NCI-H146 treated with DMSO at 0.1 percent for 48 hours (cell line): ENCODE data around the gene SPX.

Experiments used
- DNase-seq: peaks from one replicate; lab custom pipeline; 2025; ENCODE audit not compliant: unreplicated experiment; lab: John Stamatoyannopoulos, UW

Gene SPX

DNA sequence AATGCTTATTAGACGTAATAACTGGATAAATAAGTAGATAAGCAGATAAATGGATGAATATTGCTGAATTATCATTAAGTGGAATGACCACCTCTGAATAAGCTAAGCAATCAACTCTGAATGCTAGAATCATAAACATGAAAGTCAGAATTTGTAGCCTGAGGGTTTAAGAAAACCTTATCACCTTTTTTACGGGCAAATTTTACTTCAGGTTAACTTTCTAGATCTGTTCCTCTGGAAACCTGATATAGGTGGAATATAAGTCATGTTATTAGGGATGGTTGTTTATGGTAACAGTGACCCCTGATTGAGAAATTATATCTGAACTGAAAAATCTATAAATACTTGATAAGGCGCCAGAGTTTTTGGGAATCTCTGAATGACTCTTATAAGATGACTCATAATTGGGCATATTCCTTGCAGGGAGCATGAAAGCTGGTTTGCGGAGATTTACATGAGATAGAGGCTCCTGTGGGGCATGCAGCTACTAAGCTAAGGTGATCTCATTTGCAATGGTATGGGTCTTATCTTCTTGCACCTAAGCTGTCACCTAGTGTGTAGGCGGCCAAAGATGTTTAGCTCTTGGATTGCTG, 12.1 kb downstream of the SPX start:
- no peak for DNase-seq

DNA sequence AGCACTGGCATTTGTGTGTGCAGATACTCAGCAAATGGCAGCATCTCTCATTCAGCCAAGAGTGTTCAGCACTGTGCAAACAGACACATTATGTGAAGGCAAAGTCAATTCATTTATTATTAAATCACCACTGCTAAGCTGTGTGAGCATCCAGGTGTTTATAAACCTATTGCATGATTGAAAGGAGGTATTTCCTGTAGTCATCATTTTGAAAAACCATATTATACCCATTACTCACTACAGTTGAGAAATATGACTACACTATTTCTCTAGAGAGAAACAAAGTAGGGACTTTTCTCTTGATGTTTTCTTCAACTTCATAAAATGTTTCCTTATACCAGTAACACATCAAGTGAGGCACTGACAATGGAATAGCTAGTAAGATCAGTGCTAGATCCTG, 13.7 kb downstream of the SPX start:
- peak; percentile 60 for DNase-seq

DNA sequence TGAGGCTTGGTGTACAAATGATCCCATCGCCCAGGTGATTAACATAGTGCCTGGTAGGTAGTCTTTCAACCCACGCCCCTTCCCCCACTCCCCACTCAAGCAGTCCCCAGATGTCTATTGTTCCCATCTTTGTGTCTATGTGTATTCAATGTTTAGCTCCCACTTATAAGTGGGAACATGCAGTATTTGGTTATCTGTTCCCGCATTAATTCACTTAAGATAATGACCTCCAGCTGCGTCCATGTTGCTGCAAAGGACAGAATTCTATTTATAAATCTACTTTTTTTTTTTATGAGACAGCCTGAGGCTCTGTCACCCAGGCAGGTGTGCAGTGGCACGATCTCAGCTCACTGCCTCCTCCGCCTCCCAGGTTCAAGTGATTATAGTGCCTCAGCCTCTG, 15.7 kb downstream of the SPX start:
- DNase-seq = peak; percentile 97

DNA sequence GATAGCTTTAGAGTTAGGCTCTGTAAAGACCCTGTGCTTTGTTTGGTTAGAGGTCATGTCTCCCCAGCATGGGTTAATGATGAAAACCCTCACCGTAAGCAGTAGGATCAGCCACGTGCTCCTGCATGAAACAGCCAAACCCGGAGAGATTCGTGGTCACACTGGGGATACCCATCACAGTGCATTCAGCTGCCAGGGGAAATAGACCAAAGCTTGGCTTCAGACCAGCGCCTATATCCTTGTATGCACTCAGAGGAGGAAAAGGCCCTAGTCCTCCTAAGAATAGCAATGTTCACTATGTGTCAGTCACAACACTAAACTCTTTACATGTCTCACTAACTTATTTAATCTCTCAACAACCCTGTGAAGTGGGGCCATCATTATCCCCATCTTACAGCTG, 16.3 kb downstream of the SPX start:
- DNase-seq = no peak

DNA sequence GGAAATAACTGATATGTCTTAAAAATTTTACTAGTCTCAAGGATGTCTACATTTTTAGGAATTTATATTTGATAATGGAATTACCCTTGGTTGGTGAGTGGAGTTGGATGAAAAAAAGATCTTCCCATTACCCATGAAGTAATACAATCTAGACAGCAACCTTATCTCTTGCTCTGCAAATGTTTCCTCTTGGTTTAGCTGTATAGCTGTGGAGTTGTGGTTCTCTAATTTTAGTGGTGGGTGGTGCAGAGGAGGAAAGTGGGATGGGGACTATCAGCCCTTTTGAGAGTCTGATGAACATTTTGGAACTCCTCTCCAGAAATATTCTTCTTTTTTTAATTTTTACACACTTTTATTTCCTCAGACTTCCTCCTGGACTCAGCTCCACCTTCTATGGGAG, 17.1 kb downstream of the SPX start:
- DNase-seq = no peak

DNA sequence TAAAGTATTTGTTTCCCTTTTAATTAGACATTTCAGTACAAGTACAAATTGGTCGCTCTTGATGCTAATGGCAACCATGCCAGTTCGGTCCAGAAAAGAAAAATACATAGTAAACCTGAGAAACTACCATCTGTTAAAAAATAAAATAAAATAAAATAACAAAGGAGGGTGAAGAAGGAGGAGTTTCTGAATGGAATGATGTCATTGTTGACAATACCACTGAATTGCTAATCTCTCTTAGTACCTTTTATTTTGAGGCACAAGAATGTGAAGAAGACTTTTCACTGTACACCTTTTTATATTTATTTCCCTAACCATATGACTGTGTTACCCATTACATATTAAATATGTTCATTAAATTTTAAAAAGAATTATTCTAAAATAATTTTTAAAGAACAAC, 19.5 kb downstream of the SPX start:
- DNase-seq = no peak

DNA sequence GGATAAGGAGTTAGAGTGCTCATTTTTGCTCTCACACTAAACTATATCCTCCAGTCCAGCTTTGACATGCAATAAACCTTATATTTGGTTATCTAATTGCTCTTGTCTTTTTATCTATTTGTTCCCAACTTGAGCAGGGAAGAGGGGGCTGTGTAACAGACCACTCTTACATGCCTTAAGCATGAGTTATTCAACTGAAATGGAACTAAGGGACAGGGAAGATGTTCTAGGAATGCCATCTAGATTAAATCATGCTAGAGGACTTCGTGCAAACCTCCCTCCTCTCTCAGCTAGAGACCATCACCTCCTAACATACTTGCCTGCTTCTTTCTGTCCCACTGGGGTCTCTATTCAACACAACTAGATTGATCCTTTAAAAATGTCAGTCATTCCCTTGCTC, 20.6 kb downstream of the SPX start:
- no peak for DNase-seq

DNA sequence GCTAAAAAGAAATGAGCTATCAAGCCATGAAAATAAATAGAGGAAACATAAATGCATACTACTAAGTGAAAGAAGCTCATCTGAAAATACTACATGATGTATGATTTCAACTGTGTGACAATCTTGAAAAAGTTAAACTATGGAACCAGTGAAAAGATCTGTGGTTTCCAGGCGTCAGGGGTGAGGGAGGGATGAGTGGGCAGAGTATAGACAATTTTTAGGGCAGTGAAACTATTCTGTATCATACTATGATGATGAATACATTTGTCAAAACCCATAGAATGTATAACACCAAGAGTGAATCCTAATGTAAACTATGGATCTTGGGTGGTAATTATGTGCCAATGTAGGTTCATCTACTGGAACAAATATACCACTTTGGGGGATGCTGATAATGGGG, 21.3 kb downstream of the SPX start:
- no peak for DNase-seq

DNA sequence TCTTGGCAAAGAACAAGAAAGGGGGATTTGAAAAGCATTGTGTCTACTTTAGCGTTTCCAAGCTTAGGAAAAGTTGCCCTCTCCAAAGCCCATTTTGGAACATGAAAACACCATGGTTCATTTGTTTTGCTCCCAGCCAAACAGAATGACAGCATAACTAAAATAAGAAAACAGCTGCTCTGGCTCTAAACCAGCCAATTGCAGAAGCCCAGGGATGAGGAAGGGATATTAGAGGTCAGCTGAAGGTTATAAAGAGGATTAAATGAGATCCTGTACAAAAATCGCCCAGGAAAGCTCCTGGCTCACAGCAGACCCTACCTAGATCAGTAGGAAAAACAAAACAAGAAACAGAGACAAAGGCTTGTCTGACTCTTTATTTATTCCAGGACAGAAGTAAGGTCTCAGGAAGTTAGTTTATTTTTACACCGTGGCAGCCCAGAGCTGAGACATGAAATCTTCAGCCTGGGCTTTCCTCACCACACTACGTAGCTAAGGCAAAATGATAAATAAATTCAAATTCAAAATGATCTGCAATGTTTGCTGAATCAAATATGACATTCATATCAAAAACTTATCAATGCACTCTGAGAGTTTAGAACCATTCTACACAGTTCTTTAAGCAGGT, 25.9 kb downstream of the SPX start:
- no peak for DNase-seq

DNA sequence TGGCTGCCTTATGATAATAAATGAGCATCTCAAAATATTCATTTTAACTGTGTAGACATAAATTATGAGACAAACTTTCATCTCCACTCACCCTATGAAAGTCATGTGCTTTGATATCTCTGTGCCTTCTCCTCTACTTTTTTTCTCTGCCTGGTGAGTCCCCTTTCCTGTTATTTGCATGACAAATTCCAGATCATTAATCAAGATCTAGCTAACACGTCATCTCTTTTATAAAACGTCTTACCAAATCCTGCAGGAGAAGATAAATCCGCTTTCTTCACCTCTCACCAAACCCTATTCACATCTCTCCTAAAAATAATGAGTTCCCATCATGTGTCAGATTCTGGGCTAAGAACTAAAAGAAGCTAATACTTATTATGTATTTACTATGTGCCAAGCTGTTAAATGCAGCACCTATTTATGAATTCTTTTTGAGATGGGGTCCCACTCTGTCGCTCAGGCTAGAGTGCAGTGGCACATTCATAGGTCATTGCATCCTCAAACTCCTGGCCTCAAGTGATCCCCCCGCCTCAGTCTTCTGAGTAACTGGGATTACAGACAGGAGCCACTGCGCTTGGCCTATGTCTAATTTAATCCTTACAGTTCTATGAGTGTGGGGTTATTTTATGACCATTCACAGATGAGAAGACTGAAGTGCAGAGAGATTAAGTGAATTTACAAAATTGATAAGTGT, 26.7 kb downstream of the SPX start:
- DNase-seq = no peak

DNA sequence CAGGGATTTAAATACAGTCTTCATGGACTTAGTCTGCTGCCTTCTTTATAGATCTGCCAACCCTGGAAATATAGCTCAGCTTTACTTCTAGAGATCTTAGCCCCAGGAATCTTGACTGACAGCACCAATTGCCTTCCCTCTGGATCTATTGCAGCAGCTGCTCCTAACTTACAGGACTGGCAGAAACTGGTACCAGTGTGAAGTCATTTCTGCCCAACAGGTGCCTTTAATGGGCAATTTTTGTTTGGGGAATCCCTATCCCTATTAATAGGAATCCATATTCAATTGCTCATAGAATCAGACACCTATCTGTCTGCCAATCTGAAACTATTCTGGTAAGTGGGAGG, 27.2 kb downstream of the SPX start:
- no peak for DNase-seq

DNA sequence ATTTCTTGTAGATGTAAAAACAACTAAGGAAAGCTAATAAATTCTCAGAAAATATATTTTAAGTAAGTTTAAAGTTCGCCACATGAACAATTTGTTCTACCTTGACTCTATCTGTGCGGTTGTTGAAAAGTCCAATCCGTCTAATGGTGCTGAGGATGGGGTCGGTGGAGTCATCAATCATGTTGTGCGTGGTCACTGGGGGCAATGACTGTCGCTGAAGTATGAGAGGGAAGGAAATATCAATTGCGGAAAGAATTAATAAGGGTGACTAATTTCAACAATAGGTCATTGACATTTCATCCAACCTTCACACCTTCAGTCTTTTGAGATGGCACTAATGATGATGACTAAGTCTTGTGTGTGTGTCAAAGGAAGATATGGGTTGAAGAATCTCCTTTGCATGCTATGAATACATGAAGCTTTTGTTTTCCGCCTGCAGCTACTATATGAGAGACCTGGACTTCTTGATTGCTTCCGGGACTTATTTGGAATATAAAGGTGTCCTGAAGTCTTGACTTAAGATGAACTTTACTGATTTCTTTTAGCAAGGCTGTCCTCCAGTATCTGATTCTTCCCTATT, 32.1 kb downstream of the SPX start:
- DNase-seq = no peak

DNA sequence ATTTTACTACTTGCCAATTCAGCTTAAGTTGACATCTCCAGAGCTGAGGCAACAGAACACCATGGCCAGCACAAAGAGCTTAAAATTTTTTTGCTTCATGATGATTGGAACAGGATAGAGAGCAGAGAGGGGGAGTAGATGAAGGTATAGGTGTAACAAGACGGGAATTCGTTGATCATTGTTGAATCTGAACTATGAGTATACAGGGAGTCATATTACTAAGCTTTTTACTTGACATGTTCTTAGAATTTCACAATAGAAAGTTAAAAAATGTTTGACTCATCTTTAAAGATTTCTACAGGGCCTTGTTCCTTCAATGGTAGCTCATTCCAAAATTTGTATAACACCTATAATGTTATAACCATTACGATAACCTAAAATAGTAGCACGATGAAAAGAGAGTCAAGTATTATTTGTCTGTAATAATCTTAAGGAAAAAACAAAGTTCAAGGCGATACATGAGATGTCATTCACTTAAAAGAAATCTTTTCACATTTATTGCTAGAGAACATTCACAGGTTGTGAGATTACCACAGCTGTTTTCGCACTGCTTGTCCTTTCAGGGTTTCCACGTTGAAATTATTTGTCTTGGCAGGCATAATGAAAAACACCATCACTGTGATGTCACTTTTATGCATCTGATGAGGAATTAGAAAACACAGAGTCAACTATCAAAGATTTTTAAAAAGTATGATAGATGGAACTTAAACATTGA, 33.9 kb downstream of the SPX start:
- DNase-seq = no peak

DNA sequence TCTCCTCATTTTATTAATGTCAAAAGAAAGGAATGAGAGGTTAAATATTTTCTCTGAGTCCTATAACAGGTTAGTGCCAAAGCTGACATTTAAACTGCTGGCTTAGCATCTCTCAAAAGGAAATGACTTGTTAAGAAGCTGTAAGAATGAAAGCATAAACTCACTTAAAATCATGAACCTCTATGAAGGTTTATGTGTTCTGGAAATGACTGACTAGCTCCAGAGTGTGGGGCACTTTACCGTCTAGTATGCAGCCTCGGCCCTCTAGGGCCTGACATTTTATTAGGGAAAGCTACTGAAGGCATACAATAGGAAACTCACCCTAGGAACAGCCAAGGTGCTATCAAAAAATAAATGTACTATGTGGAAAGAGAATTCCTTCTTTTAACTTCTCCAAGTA, 35.1 kb downstream of the SPX start:
- DNase-seq = no peak

DNA sequence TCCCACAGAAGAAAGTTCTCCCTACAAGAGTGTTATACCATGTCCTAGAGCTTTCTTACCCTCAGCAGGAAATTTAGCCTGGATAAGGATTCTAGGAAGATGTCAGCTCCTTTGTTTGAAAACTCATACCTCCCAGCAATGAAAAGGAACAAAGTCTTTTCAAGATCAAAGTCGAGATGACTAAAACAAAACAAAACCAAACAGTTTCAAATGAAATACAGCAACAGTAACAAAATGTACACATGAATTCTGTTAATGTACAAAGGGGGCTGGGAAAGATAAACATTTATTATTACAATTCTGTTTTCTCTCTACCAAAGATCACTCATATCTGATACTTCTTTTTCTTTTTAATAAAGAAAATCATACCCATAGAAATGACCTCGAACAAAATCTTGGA, 36.8 kb downstream of the SPX start:
- no peak for DNase-seq

DNA sequence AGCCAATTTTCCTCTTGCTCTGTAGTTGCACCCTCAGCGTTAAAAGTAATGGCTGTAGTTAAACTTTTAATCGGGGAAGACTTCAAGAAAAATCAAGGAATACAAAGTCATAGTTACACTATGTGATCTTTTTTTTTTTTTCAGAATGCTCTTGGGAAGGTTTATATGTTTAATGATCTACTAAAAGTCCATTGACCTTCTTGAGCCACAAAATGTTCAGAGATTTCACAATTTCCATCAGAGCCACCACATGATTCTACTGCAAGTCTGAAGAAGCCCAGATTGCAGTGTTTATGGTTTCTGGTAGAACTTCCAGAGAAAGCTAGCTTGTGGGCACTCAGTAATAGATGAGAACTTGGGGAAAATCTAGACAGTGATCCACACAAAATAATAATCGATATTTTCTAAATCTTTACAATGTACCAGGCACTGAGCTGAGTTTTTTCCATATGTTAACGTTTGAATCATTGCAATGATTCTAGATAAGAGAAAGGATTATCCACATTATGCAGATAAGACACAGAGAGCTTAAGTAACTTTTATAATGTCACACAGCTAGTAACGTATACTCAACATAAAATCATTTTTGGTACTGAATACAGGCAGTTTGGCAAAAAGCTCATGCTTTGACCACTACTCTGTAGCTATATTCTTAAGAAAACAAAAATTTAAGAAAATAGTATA, 40.3 kb downstream of the SPX start:
- DNase-seq = no peak

DNA sequence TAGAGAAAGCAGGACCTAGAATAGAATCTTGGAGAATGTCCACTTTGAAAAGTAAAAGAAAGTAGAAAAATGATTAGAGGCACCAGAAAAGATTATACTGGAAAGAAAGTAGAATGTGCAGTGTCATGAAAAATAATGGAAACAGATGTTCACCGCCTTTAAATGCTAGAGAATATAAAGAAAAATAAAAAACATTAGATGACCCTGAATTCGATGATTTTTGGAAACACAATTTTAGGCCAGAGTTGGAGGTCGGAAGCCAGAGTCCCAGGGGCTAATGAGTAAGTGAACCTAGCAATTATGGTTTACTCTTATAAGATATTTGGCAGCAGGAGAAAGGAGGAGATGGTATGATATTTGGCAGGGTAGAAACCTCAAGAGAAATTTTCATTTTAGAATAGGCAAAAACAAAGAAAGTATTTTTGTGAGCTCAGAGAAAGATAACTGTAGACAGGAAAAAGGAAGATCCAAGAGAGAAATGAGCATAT, 40.9 kb downstream of the SPX start:
- DNase-seq = no peak

DNA sequence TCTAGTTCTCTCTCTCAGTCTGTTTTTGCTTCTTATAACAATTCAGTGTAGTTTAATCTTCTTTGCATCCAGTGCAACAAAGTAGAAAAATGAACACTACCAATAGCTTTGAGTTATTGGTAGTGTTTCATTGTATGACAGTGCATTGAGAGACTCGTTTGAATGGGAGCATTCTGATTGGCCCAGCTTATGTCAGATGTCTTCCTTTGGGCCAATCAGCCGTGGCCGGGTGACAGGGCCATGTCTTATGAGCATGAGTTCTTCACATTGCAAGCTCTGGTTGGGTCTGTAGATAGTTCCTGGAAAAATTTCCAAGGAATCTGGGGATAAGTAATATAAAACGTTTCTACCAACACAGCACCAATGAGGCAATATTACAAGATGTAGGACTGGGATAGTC, 42.0 kb downstream of the SPX start:
- DNase-seq = no peak

DNA sequence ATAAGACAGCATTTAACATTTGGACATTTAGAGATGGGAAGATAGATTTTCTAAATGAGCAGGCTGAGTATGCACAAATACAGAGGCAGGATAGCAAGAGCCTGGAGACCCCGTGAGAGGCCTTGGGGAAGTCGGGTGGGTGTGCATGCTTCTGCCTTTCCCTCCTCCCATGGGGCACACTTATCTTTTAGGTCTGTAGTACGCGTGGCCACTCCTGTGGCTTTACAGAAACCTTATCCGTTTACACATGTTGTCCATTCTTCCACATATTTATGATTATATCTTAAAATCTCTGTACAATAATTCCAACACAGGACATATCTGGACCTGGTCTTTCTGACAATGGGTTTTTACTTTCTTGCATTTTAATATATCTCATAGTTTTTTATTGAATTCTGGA, 45.0 kb downstream of the SPX start:
- no peak for DNase-seq

DNA sequence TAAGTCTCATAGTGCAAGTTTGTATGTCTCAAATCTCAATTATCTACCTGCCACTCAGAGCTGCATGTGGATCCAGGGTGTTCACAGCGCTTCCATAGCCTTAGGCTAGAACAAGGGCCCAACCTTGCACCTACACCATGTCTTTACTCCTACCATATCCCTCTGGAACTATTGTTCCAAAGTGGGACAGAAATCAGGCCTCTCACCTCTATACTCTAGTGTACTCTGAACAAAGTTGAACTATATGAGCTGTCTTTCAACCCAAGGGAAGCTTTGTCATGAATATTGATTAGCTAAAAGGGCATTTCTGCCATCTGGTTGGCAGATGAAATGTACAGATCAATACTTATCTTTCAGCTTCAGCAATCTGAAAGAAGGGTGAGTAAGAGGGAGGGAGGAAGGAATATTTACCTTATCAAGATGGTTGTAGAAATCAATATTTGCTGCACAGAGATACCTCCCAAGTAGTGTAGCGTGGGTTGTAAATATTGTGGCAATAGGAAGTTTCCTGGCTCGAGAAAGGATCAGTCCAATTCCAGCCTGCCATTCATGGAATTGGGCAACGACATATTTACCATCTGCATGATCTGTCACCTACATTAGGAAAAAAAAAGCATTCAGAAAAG, 47.8 kb downstream of the SPX start:
- DNase-seq = no peak

DNA sequence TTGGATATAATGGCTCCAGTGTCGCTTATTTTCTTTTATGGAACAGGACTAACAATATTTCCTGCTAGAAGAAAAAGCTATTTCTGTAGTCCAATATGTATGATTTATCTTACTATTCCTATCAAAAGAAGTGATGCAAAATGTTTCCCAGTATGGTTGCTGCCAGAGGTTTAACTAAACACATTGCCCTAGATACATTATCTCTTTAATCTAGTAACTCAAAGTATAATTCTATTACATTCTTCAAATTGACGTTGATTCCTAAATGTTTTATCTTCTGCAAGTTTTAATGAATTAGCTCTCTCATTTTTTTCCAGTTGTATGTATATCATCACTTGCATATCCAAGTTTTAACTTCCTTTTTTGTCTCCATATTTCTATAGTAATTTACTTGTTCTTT, 50.3 kb downstream of the SPX start:
- DNase-seq = no peak
